Hepatocyte (in vitro differentiated cells): ENCODE measurements around the gene NAV1. TPM values are rescaled to one million over a fixed set of nuclear protein-coding genes. Genes with fewer than 3 reads are reported as not detected.
"Not testable (repeated sequence)": the region's sequence is repeated elsewhere in the genome, so short reads cannot be mapped to it uniquely, and the experiment has no call there.

Source experiments
- DNase-seq: peaks from one replicate; pipeline ENCODE4 v3.0.0-alpha.2; 2016; ENCODE audit warnings: low spot score
- H2AFZ ChIP-seq: fragments of 200-600 bp; sonication (generic); 2 replicates; pipeline ENCODE4 v1.6.0; 2016; ENCODE audit warnings: antibody characterized with exemption, mild to moderate bottlenecking
- H3K27ac ChIP-seq: fragments of 200-600 bp; sonication (generic); 2 replicates; pipeline ENCODE4 v1.5.1; 2016; ENCODE audit warnings: mild to moderate bottlenecking
- H3K27me3 ChIP-seq: fragments of 200-600 bp; sonication (generic); 2 replicates; pipeline ENCODE4 v1.6.1; 2016
- H3K36me3 ChIP-seq: fragments of 200-600 bp; sonication (generic); replicated peaks from 2 replicates; pipeline ENCODE4 v1.5.1; 2016; ENCODE audit warnings: low read depth; ENCODE audit not compliant: insufficient read depth
- H3K4me1 ChIP-seq: fragments of 200-600 bp; sonication (generic); 2 replicates; pipeline ENCODE4 v1.5.1; 2016; ENCODE audit warnings: mild to moderate bottlenecking, moderate library complexity; ENCODE audit not compliant: insufficient read depth
- H3K4me2 ChIP-seq: fragments of 200-600 bp; sonication (generic); 2 replicates; pipeline ENCODE4 v1.6.0; 2016
- H3K4me3 ChIP-seq: fragments of 200-600 bp; sonication (generic); 2 replicates; pipeline ENCODE4 v1.5.1; 2016; ENCODE audit warnings: mild to moderate bottlenecking
- H3K79me2 ChIP-seq: fragments of 200-600 bp; sonication (generic); 2 replicates; pipeline ENCODE4 v1.6.0; 2017; ENCODE audit warnings: mild to moderate bottlenecking
- H3K9me2 ChIP-seq: fragments of 200-600 bp; sonication (generic); replicated peaks from 2 replicates; pipeline ENCODE4 v1.6.0; 2017; ENCODE audit warnings: mild to moderate bottlenecking; ENCODE audit not compliant: insufficient read depth
- H3K9me3 ChIP-seq: fragments of 200-600 bp; sonication (generic); 2 replicates; pipeline ENCODE4 v1.5.1; 2016; ENCODE audit warnings: low read depth, mild to moderate bottlenecking
- H4K20me1 ChIP-seq: fragments of 200-600 bp; sonication (generic); 2 replicates; pipeline ENCODE4 v1.6.0; 2016; ENCODE audit warnings: mild to moderate bottlenecking; ENCODE audit not compliant: insufficient read depth, poor library complexity, severe bottlenecking
- CTCF ChIP-seq: fragments of 200-600 bp; sonication (generic); IDR thresholded peaks from 2 replicates; pipeline ENCODE4 v1.5.1; 2016; ENCODE audit warnings: antibody characterized with exemption, mild to moderate bottlenecking; ENCODE audit not compliant: poor library complexity
- EZH2 ChIP-seq: fragments of 200-600 bp; sonication (generic); IDR thresholded peaks from 2 replicates; pipeline ENCODE4 v1.6.1; 2016; ENCODE audit warnings: antibody characterized with exemption, mild to moderate bottlenecking, borderline replicate concordance
- EZH2phosphoT487 ChIP-seq: fragments of 200-600 bp; sonication (generic); IDR thresholded peaks from one replicate; pipeline ENCODE4 v1.6.1; 2018; ENCODE audit warnings: antibody characterized with exemption, mild to moderate bottlenecking, low read depth, moderate library complexity; ENCODE audit not compliant: unreplicated experiment, severe bottlenecking
- WGBS: methylation state at CpG from one replicate; pipeline ENCODE4 v1.1.6; 2016; ENCODE audit warnings: low lambda C conversion rate; ENCODE audit errors: missing lambda C conversion rate; 5-methylcytosine and 5-hydroxymethylcytosine counted together
- polyA plus RNA-seq: library from polyadenylated mRNA; unstranded; fragments of >200 nt; fragmentation: Nextera tagmentation; extraction: Ambion mirVana; gene quantifications from 2 replicates; pipeline ENCODE4 v1.2.1, GENCODE V29; 2016
- total RNA-seq: library from RNA; depleted of rRNA; stranded (reverse); fragments of >200 nt; gene quantifications from 2 replicates; pipeline ENCODE4 v1.2.3, GENCODE V29; 2014

Gene NAV1
- total and polyA plus RNA-seq, 2 experiments from 2014 or later = 15.2 to 18.3 TPM

- Histone ChIP-seq H3K4me2 (no peak overlapping the region), H2AFZ (no peak overlapping the region), H3K9me2 (no peaks in the 10 kb centered on the region), H3K4me3 (no peak overlapping the region), H4K20me1 (no peaks in the 10 kb centered on the region), H3K27ac (no peak overlapping the region), H3K36me3 (no peaks in the 10 kb centered on the region), H3K27me3 (peaks cover 17% of the 10 kb centered on the region), H3K79me2 (peaks cover 12% of the 10 kb centered on the region), H3K4me1 (peaks cover 7% of the 10 kb centered on the region), H3K9me3 (no peaks in the 10 kb centered on the region)
- WGBS = 95% methylated on average over 3 of the region's 3 CpGs
- DNase-seq = no peak
- TF ChIP-seq CTCF (no peak), EZH2phosphoT487 (no peak), EZH2 (no peak)
Measured at GRCh38 chr1:201544710-201545109, 5.8 kb downstream of the NAV1 start.

GRCh38 chr1:201545851-201546492 lies 7.0 kb downstream of the NAV1 start:
- Histone ChIP-seq H3K9me3 (no peaks in the 10 kb centered on the region), H3K9me2 (no peaks in the 10 kb centered on the region), H2AFZ (no peak overlapping the region), H3K36me3 (no peaks in the 10 kb centered on the region), H3K79me2 (peaks cover 12% of the 10 kb centered on the region), H3K4me3 (no peak overlapping the region), H3K27ac (no peak overlapping the region), H4K20me1 (no peaks in the 10 kb centered on the region), H3K4me2 (no peak overlapping the region), H3K4me1 (no peaks in the 10 kb centered on the region), H3K27me3 (peaks cover 6% of the 10 kb centered on the region)
- DNase-seq = no peak
- TF ChIP-seq EZH2phosphoT487 (no peak), CTCF (no peak), EZH2 (no peak)
- WGBS = 42% methylated on average over 9 of the region's 9 CpGs

GRCh38 chr1:201549522-201549921 lies 10.6 kb downstream of the NAV1 start:
- H4K20me1 ChIP-seq, H3K9me3 ChIP-seq, H2AFZ ChIP-seq, H3K27ac ChIP-seq, DNase-seq, H3K79me2 ChIP-seq, H3K4me1 ChIP-seq, H3K4me3 ChIP-seq, H3K9me2 ChIP-seq, H3K27me3 ChIP-seq, H3K4me2 ChIP-seq, H3K36me3 ChIP-seq: not testable (repeated sequence)
- 98% methylated on average over 5 of the region's 5 CpGs for WGBS

GRCh38 chr1:201551096-201551495 lies 12.2 kb downstream of the NAV1 start:
- Histone ChIP-seq H3K79me2 (peaks cover 7% of the 10 kb centered on the region), H3K27me3 (no peaks in the 10 kb centered on the region), H3K4me2 (no peak overlapping the region), H3K36me3 (no peaks in the 10 kb centered on the region), H3K4me3 (no peak overlapping the region), H3K9me3 (no peaks in the 10 kb centered on the region), H4K20me1 (no peaks in the 10 kb centered on the region), H3K4me1 (no peaks in the 10 kb centered on the region), H2AFZ (no peak overlapping the region), H3K9me2 (no peaks in the 10 kb centered on the region), H3K27ac (no peak overlapping the region)
- TF ChIP-seq EZH2phosphoT487 = no peak
- no peak for DNase-seq
- 87% methylated on average over 3 of the region's 3 CpGs for WGBS
